GM18519 (cell line): ENCODE measurements around the gene SCEL.
A peak's percentile ranks its signal among the peaks of the same experiment; 100 is the strongest.

Source experiments
- ATAC-seq: cut with Tn5 transposase; IDR thresholded peaks from one replicate; pipeline ENCODE4 v1.9.1; 2021; ENCODE audit warnings: mild to moderate bottlenecking, moderate library complexity; ENCODE audit not compliant: unreplicated experiment, low FRiP score

The SCEL gene

GRCh38 chr13:77548594-77548993 lies 13.1 kb downstream of the SCEL start:
- no peak for ATAC-seq

- ATAC-seq: no peak
Measured at GRCh38 chr13:77554069-77554468, 18.6 kb downstream of the SCEL start.

DNA sequence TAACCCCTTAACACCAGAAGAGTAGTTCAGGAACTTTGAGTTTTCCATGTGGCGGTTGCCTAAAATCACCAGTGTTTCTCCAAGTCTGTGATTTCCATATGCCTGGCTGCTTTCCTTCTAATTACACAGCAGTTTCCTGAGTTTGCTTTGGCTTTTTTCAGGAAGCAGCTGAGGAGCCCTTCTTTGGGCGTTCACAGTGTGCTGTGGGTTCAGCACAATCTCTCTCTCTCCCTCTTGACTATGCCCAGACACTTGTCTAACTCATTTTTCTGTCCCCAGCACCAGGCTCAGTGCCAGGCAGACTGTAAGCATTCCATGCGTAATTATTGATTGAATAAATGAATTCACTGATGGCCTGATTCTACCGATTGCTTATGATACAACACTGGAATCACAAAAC lies 19.7 kb downstream of the SCEL start:
- no peak for ATAC-seq

- ATAC-seq: no peak
Measured at GRCh38 chr13:77558016-77558415, 22.5 kb downstream of the SCEL start.

GRCh38 chr13:77563111-77563510 lies 27.6 kb downstream of the SCEL start:
- ATAC-seq: no peak

- peak; percentile 51 for ATAC-seq
Measured at GRCh38 chr13:77565635-77566034, 30.1 kb downstream of the SCEL start.

GRCh38 chr13:77571956-77572355 lies 36.5 kb downstream of the SCEL start:
- no peak for ATAC-seq

- no peak for ATAC-seq
Measured at GRCh38 chr13:77574096-77574495, 38.6 kb downstream of the SCEL start.

- ATAC-seq: no peak
Measured at GRCh38 chr13:77579959-77580358, 44.5 kb downstream of the SCEL start.

- ATAC-seq: no peak
Measured at GRCh38 chr13:77580748-77581147, 45.2 kb downstream of the SCEL start.

DNA sequence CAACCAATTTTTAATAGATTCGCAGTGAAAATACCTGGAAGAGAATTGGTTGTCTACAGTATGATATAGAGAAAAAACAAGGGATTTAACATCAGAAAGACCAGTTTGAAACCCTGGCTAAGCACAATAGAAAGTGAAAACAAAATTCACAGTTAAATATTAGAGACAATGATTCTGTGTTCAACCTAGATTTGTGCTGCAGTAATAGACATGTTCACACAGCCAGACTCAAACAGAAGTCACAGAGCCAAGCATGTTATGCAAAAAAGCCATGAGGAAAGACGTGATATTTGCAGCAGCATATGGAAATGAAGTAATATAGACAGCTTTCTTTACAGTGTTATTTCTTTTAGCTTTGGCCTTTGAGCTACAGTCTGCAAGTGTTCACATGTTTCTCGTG lies 48.1 kb downstream of the SCEL start:
- no peak for ATAC-seq

- no peak for ATAC-seq
Measured at GRCh38 chr13:77584106-77584505, 48.6 kb downstream of the SCEL start.

GRCh38 chr13:77595166-77595810 lies 59.8 kb downstream of the SCEL start:
- ATAC-seq: no peak

DNA sequence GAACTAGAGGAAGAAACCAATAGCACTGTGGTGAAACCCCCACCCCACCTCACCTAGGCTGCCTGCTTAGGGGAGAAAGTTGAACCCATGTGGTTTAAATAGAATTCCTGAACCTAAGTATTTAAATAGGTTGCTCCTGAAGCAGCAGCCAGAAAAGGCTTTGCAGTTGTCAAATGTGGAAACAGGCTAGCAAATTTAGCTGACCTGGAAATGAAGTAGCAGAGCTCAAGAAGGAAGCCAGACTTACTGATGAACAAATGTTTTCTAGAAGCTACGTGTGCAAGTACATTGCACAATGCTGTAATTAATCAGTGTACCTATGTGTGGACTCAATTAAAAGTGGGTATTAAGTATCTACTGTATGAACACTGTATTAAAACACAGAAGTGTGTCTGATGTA lies 61.3 kb downstream of the SCEL start:
- no peak for ATAC-seq

DNA sequence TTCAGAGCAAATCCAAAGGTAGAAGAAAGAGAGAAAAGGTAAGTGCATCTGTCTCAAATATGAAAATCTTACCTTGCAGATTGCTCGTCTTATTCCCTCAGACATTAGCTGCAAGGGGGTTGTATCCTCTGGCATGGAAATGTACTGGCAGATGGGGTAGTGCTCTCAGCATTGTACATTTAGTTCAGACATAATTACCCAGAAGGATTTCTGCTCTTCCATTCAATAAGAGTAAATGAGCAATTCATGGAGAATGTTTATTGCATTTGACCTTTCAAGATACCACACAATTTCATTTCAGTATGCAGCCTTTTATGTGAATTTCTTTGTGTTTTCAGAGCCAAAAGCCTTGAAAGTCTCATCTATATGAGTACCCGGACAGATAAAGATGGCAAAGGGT lies 63.8 kb downstream of the SCEL start:
- no peak for ATAC-seq

- ATAC-seq: no peak
Measured at GRCh38 chr13:77600701-77601100, 65.2 kb downstream of the SCEL start.

DNA sequence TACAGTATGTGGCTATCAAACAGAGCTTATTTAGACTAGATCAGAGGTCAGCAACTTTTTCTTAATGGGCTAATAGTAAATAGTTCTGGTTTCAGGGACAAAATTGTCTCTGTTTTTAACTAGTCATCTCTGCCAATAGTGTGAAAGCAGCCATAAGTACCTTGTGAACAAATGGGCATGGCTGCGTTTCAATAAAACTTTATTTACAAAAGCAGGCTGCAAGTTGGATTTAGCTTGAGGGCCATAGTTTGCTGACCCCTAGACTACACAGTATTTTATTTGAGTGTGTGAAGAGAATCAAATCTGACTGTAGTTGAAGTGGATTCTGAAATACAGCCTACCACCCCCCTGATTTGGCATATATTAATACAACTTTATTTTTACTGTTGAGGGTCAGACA lies 75.6 kb downstream of the SCEL start:
- no peak for ATAC-seq

DNA sequence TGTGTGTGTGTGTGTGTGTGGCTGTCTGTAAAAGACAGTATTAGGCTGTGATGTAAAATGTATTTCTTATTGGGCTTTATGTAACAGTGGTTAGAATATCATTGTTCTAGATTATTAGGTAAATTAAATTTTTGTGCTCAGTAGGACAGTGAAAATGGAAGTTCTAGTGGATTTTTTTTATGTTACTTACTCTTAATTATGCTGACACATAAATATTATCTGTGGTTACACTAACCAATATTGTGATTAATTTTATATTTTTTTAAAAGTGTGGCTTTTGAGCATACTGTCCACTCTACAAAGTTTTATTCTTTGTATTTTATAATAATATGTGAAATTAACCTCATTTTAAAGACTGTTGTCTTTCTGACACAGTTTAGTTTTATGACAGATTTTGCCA lies 80.5 kb downstream of the SCEL start:
- no peak for ATAC-seq

GRCh38 chr13:77619655-77620054 lies 84.1 kb downstream of the SCEL start:
- ATAC-seq: no peak

GRCh38 chr13:77620138-77620537 lies 84.6 kb downstream of the SCEL start:
- ATAC-seq: no peak

- ATAC-seq: no peak
Measured at GRCh38 chr13:77623806-77624205, 88.3 kb downstream of the SCEL start.

DNA sequence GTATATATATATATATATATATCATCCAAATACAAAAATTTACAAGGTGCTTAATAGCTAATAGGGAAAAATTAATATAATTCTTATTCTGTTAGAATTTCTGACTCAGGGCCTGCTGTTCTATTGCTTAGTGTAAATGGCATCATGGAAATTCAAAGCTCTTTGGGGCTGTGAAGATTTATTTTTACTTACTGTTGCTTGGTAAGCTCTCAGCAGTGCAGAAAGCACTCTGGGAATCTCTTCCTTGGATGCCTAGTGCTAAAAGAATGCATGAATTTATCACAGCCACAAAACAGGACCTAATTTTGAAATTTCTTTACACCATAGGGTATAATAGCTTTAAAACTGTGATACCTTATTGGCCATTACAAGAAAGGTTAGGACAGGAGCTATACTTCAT lies 92.7 kb downstream of the SCEL start:
- ATAC-seq: no peak

- no peak for ATAC-seq
Measured at GRCh38 chr13:77637588-77637987, 102.1 kb downstream of the SCEL start.
